Naive B cell (primary cell): ENCODE measurements around the gene MAL. TPM values are rescaled to one million over a fixed set of nuclear protein-coding genes. Genes with fewer than 3 reads are reported as not detected.
"Not testable (repeated sequence)": the region's sequence is repeated elsewhere in the genome, so short reads cannot be mapped to it uniquely, and the experiment has no call there.

ENCODE experiments used
- ATAC-seq, 2 donors: fragments of 150-1000 bp; cut with Tn5 transposase; 2 replicates each; pipeline ENCODE4 v1.10.0; 2021; ENCODE audit warnings: low read depth in 2 of 2, mild to moderate bottlenecking in 2 of 2, moderate library complexity in 2 of 2
- DNase-seq: peaks from one replicate; pipeline ENCODE4 v3.0.0; 2022
- H3K27ac Mint-ChIP-seq, 6 donors: one replicate each; pipeline ENCODE4 v1.8.0; 2020 to 2022; ENCODE audit warnings: mild to moderate bottlenecking in 6 of 6, mixed read lengths in 6 of 6, moderate library complexity in 5 of 6, inconsistent platforms in 2 of 6
- H3K27me3 Mint-ChIP-seq, 3 donors: one replicate each; pipeline ENCODE4 v1.8.0; 2021 to 2022; ENCODE audit warnings: mixed read lengths in 3 of 3, mild to moderate bottlenecking in 1 of 3
- H3K36me3 Mint-ChIP-seq, 2 donors: one replicate each; pipeline ENCODE4 v1.8.0; 2020 to 2022; ENCODE audit warnings: mixed read lengths in 2 of 2, inconsistent platforms in 1 of 2, mild to moderate bottlenecking in 1 of 2
- H3K4me1 Mint-ChIP-seq, 3 donors: one replicate each; pipeline ENCODE4 v1.8.0; 2020 to 2022; ENCODE audit warnings: mixed read lengths in 3 of 3, inconsistent platforms in 1 of 3, mild to moderate bottlenecking in 1 of 3, moderate library complexity in 1 of 3
- H3K4me3 Mint-ChIP-seq, 8 donors: one replicate each; pipeline ENCODE4 v1.8.0; 2020 to 2022; ENCODE audit warnings: mild to moderate bottlenecking in 8 of 8, mixed read lengths in 8 of 8, moderate library complexity in 8 of 8, inconsistent platforms in 2 of 8
- H3K9me3 Mint-ChIP-seq, 7 donors: one replicate each; pipeline ENCODE4 v1.8.0; 2020 to 2022; ENCODE audit warnings: mixed read lengths in 7 of 7, mild to moderate bottlenecking in 5 of 7, inconsistent platforms in 2 of 7, moderate library complexity in 1 of 7
- polyA plus RNA-seq, 6 donors: library from polyadenylated mRNA; unstranded; fragments of 300-500 nt; fragmentation: Illumina TruSeq; gene quantifications; one replicate each; pipeline ENCODE4 v1.2.3, GENCODE V29; 2021; ENCODE audit warnings: low read depth in 6 of 6

MAL gene
- polyA plus RNA-seq, 6 donors from 2014 or later = 0.41 to 1.1 (median 0.75) TPM; not detected in 2

DNA sequence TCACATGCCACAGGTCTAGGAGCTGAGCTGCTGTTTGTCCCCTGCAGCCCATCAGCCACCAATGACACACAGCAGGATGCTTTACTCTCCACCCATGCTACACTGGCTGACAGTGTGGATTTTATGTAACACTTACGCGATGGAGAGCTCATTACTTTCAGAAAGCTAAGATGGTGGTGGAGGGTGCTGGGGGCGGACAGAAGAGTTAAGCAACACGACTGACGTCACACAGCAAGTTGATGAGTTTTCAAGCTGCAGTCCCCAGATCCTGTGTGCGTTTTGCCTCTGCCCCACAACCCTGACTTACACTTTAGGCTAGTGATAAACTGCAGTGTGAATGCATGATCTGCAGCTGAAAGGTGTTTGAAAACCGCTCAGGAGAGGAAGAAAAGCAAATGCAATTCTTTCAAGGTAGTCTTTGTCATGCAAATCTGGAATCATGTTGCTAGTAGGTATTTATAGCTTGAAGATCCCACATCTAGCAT is 53.7 kb downstream of the MAL start:
- Mint-ChIP-seq H3K4me3 (no peak overlapping the region), H3K27ac (peak overlapping the region in 1 of 6 donors; percentile 39), H3K9me3 (peaks cover 0 to 3% (median 0%) of the 10 kb centered on the region in 7 donors), H3K36me3 (no peaks in the 10 kb centered on the region), H3K4me1 (peaks cover 4 to 12% (median 10%) of the 10 kb centered on the region in 3 donors), H3K27me3 (peaks cover 0 to 30% (median 10%) of the 10 kb centered on the region in 3 donors)
- ATAC-seq = no peak
- no peak for DNase-seq

DNA sequence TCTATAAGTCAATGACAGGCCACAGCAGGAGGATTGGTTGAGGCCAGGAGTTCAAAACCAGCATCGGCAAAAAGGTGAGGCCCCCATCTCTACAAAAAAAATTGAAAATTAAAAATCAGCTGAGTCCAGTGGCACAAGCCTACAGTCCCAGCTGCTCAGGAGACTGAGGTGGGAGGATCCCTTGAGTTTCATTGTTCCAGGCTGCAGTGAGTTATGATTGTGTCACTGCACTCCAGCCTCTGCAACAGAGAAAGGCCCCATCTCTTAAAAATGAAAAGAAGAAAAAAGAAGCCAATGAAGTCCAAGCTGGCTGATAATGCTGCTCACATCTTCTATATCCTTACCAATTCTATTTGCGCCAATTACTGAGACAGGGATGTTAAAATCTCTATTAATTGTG is 57.0 kb downstream of the MAL start:
- Mint-ChIP-seq H3K9me3 (peaks cover 0 to 3% (median 0%) of the 10 kb centered on the region in 7 donors), H3K4me3 (no peak overlapping the region), H3K4me1 (peaks cover 0 to 1% (median under 1%) of the 10 kb centered on the region in 3 donors), H3K27me3 (peaks cover 0 to 8% (median 6%) of the 10 kb centered on the region in 3 donors), H3K27ac (no peak overlapping the region), H3K36me3 (peaks cover 24 to 26% of the 10 kb centered on the region in 2 donors)
- ATAC-seq = no peak
- no peak for DNase-seq

DNA sequence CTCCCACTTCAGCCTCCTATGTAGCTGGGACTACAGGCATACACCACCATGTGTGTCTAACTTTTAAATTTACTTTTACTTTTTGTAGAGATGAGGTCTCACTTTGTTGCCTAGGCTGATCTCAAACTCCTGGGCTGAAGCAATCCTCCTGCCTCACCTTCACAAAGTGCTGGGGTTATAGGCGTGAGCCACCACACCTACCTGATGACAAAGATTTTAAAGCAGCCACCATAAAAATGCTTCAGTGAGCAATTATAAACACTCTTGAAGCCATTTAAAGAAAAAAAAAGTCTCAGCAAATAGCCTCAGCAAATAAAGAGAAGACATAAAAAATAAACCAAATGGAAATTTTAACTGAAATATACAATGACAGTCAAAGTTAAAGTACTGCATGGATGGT is 60.5 kb downstream of the MAL start:
- H3K36me3 Mint-ChIP-seq = peaks cover 32 to 40% of the 10 kb centered on the region in 2 donors
- no peak overlapping the region for H3K27ac Mint-ChIP-seq
- no peak overlapping the region for H3K4me3 Mint-ChIP-seq
- DNase-seq (no peak), ATAC-seq (no peak)
- no peaks in the 10 kb centered on the region for H3K4me1 Mint-ChIP-seq
- H3K9me3 Mint-ChIP-seq = peaks cover 0 to 3% (median 0%) of the 10 kb centered on the region in 7 donors
- no peaks in the 10 kb centered on the region for H3K27me3 Mint-ChIP-seq

GRCh38 chr2:95087379-95087778 is 61.9 kb downstream of the MAL start:
- no peak for DNase-seq
- no peaks in the 10 kb centered on the region for H3K27me3 Mint-ChIP-seq
- peaks cover 0 to 3% (median 0%) of the 10 kb centered on the region in 7 donors for H3K9me3 Mint-ChIP-seq
- no peak for ATAC-seq
- no peaks in the 10 kb centered on the region for H3K4me1 Mint-ChIP-seq
- H3K27ac Mint-ChIP-seq = no peak overlapping the region
- H3K4me3 Mint-ChIP-seq = no peak overlapping the region
- H3K36me3 Mint-ChIP-seq = peaks cover 45 to 46% of the 10 kb centered on the region in 2 donors

- Mint-ChIP-seq H3K36me3 (peaks cover 42 to 53% of the 10 kb centered on the region in 2 donors), H3K9me3 (no peaks in the 10 kb centered on the region), H3K4me3 (no peak overlapping the region), H3K27me3 (no peaks in the 10 kb centered on the region), H3K4me1 (peaks cover 5 to 18% (median 5%) of the 10 kb centered on the region in 3 donors), H3K27ac (no peak overlapping the region)
- DNase-seq = no peak
- no peak for ATAC-seq
Observed at GRCh38 chr2:95091885-95092555, 66.5 kb downstream of the MAL start.

- not testable (repeated sequence) for H3K4me3 Mint-ChIP-seq, H3K27me3 Mint-ChIP-seq, ATAC-seq, DNase-seq, H3K9me3 Mint-ChIP-seq, H3K27ac Mint-ChIP-seq
- Mint-ChIP-seq H3K4me1 (peaks cover 5 to 19% (median 5%) of the 10 kb centered on the region in 3 donors), H3K36me3 (peaks cover 42 to 44% of the 10 kb centered on the region in 2 donors)
Observed at GRCh38 chr2:95098273-95098672, 72.8 kb downstream of the MAL start.

GRCh38 chr2:95099910-95100309 is 74.4 kb downstream of the MAL start:
- H3K4me3 Mint-ChIP-seq = no peak overlapping the region
- no peaks in the 10 kb centered on the region for H3K27me3 Mint-ChIP-seq
- H3K36me3 Mint-ChIP-seq = peaks cover 38 to 48% of the 10 kb centered on the region in 2 donors
- DNase-seq = no peak
- H3K9me3 Mint-ChIP-seq = peaks cover 0 to 6% (median 0%) of the 10 kb centered on the region in 7 donors
- ATAC-seq = no peak
- peak overlapping the region in 2 of 6 donors; percentile 42 to 71 for H3K27ac Mint-ChIP-seq
- peaks cover 5 to 19% (median 5%) of the 10 kb centered on the region in 3 donors for H3K4me1 Mint-ChIP-seq

Other genes with a start within 250 kb of the MAL start
- gene TEKT4, start 154.3 kb upstream of the MAL start, polyA plus RNA-seq = not detected
- gene MRPS5, start 96.1 kb downstream of the MAL start, polyA plus RNA-seq = 10 to 100 TPM; 28.5 to 48.2 (median 35.3) TPM
- 10 to 100 TPM in 3 of 6 donors, 1 to 10 TPM in 3; 6.7 to 11.2 (median 8.9) TPM for gene ZNF514, start 134.1 kb downstream of the MAL start, polyA plus RNA-seq
- gene ZNF2, start 140.1 kb downstream of the MAL start, polyA plus RNA-seq = 1 to 10 TPM; 2.4 to 7.3 (median 3.4) TPM
- gene ZNF892, start 181.8 kb downstream of the MAL start, polyA plus RNA-seq = 1 to 10 TPM in 2 of 6 donors, under 1 TPM in 3, not detected in 1; 0.25 to 1.3 (median 0.58) TPM
- gene PROM2, start 248.7 kb downstream of the MAL start, polyA plus RNA-seq = not detected